ENCODE measurements around the gene ZSWIM5.

Gene ZSWIM5

GRCh38 chr1:45023663-45024062 is 182.7 kb downstream of the ZSWIM5 start:
- DNase-seq (ENCODE audit: extremely low read depth, low read depth) = no peak
- TF ChIP-seq CTCF (IDR thresholded peaks at IDR 0.05; ENCODE audit: low read depth, low read length) = no peak

GRCh38 chr1:45018599-45019230 is 187.7 kb downstream of the ZSWIM5 start:
- peak; percentile 83 for TF ChIP-seq CTCF (IDR thresholded peaks at IDR 0.05; ENCODE audit: low read depth, low read length)
- DNase-seq (ENCODE audit: extremely low read depth, low read depth) = no peak

GRCh38 chr1:45016767-45017166 is 189.6 kb downstream of the ZSWIM5 start:
- no peak for TF ChIP-seq CTCF (IDR thresholded peaks at IDR 0.05; ENCODE audit: low read depth, low read length)
- DNase-seq (ENCODE audit: extremely low read depth, low read depth) = no peak

GRCh38 chr1:45016090-45016697 is 190.2 kb downstream of the ZSWIM5 start:
- DNase-seq (ENCODE audit: extremely low read depth, low read depth) = no peak
- TF ChIP-seq CTCF (IDR thresholded peaks at IDR 0.05; ENCODE audit: low read depth, low read length) = no peak

- no peak for DNase-seq (ENCODE audit: extremely low read depth, low read depth)
- no peak for TF ChIP-seq CTCF (IDR thresholded peaks at IDR 0.05; ENCODE audit: low read depth, low read length)
Measured at GRCh38 chr1:45015683-45016082, 190.7 kb downstream of the ZSWIM5 start.

GRCh38 chr1:45014321-45015028 is 191.9 kb downstream of the ZSWIM5 start:
- peak; percentile 93 for TF ChIP-seq CTCF (IDR thresholded peaks at IDR 0.05; ENCODE audit: low read depth, low read length)
- peak; percentile 77 for DNase-seq (ENCODE audit: extremely low read depth, low read depth)

GRCh38 chr1:45013551-45014209 is 192.7 kb downstream of the ZSWIM5 start:
- no peak for DNase-seq (ENCODE audit: extremely low read depth, low read depth)
- no peak for TF ChIP-seq CTCF (IDR thresholded peaks at IDR 0.05; ENCODE audit: low read depth, low read length)

Measured in AG09319 (cell line).